Lower leg skin (tissue), 4 donors: ENCODE results near the gene SH3RF3. TPM values are rescaled to one million over a fixed set of nuclear protein-coding genes. Genes with fewer than 3 reads are reported as not detected.
"Not testable (repeated sequence)": the region's sequence is repeated elsewhere in the genome, so short reads cannot be mapped to it uniquely, and the experiment has no call there.

Experiments used
- DNase-seq, 2 donors: peaks; one replicate each; pipeline ENCODE4 v3.0.0-alpha.2; 2019; ENCODE audit warnings: low spot score in 2 of 2
- H3K4me3 ChIP-seq: fragments of 200-600 bp; sonication (generic); 2 replicates; pipeline ENCODE4 v1.5.1; 2017; ENCODE audit warnings: mild to moderate bottlenecking, low read depth; ENCODE audit not compliant: poor library complexity, severe bottlenecking
- CTCF ChIP-seq, 3 donors: fragments of 450-650 bp; IDR thresholded peaks; one replicate each; pipeline ENCODE4 v1.5.1; 2016; ENCODE audit warnings: antibody characterized with exemption in 3 of 3, mild to moderate bottlenecking in 3 of 3, moderate library complexity in 2 of 3
- POLR2A ChIP-seq, 2 donors: fragments of 450-650 bp; IDR thresholded peaks; one replicate each; pipeline ENCODE4 v1.6.1; 2016 to 2017; ENCODE audit warnings: antibody characterized with exemption in 2 of 2, mild to moderate bottlenecking in 1 of 2, moderate library complexity in 1 of 2
- WGBS, 2 donors: methylation state at CpG; one replicate each; pipeline ENCODE4 v1.1.5; 2018; 5-methylcytosine and 5-hydroxymethylcytosine counted together
- intact Hi-C: fragments of 100-400 bp; cut with DNase I; formaldehyde crosslinking; loops from one replicate; pipeline ENCODE4 v1.15.0; 2023; ENCODE audit warnings: low total_unique reads
- total RNA-seq, 4 donors: library from RNA; depleted of rRNA; stranded (reverse); fragments of >200 nt; gene quantifications; one replicate each; pipeline ENCODE4 v1.1.0, GENCODE V29; 2016

The SH3RF3 gene
- total RNA-seq, 4 donors from 2014 or later: 1.9 to 7.4 (median 3.2) TPM

DNA sequence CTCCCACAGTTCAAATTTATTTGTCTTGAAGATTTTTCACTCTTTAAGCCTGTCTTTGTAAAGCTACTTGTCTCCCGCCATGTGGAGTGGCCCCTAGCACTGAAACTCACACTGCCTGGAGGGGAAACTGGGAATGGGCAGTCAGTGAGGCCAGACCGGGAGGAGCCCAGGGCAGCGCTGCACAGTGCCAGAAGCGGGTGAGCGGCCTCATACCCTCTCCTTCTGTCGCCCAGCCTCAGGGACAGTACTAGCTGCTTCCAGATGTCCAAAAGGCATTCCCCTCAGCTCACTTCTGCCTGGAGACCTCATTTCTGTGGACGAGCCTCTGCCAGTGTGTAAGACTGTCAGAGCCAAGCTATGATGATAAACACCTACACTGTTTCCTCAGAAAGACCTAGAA lies 404.8 kb downstream of the SH3RF3 start:
- DNase-seq: no peak
- whole genome bisulfite sequencing, 2 donors: 76 to 77% methylated on average over 6 to 7 of the region's 7 CpGs
- intact Hi-C loops: no loop called here
- no peak overlapping the region for H3K4me3 ChIP-seq
- TF ChIP-seq POLR2A (IDR thresholded peaks at IDR 0.05) (no peak), CTCF (IDR thresholded peaks at IDR 0.05) (no peak)

DNA sequence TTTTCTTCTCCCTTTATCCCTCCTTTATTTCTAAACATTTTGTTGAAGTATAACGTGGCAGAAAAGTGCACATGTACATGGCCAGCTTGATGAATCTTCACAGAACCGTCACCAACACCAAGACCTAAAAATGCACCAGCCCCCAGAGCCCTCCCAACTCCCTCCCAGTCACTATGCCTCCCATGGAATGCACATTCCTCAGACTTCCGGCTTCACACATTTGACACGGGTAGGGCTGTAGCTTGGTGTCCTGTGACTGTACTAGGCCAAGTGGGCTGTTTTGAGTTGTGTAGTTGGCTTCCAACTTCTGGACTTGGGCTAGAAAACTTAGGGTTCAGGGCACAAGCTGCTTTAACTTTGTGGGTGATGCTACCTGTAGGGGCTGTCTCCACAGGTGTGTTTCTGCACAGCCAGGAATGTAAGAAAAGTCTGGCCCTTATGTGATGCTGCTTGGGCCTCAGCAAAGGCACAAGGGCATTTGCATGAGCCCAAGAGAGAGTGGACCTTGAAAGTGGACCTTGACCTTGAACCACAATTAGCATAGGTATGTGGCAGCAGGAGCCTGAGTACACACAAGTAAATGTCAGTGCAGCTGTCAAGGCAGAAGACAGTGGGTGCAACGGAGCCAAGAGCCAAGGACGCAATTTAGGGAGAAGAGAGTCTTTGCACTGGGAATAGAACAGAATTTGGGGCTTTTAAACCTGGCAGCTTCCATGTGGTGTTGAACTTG lies 406.4 kb downstream of the SH3RF3 start:
- 81 to 84% methylated on average over 6 of the region's 6 CpGs for WGBS, 2 donors
- TF ChIP-seq POLR2A (IDR thresholded peaks at IDR 0.05) (no peak), CTCF (IDR thresholded peaks at IDR 0.05) (no peak)
- H3K4me3 ChIP-seq: no peak overlapping the region
- no peak for DNase-seq
- intact Hi-C loops: no loop called here

DNA sequence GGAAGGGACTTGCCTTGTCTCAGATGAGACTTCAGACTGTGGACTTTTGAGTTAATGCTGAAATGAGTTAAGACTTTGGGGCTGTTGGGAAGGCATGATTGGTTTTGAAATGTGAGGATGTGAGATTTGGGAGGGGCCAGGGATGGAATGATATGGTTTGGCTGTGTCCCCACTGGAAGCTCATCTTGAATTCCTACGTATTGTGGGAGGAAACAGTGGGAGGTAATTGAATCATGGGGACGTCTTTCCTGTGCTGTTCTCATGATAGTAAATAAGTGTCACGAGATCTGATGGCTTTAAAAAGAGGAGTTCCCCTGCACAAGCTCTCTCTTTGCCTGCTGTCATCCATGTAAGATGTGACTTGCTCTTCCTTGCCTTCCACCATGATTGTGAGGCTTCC lies 407.6 kb downstream of the SH3RF3 start:
- DNase-seq, H3K4me3 ChIP-seq, intact Hi-C loops: not testable (repeated sequence)
- 45 to 47% methylated on average over 3 of the region's 3 CpGs for WGBS, 2 donors

DNA sequence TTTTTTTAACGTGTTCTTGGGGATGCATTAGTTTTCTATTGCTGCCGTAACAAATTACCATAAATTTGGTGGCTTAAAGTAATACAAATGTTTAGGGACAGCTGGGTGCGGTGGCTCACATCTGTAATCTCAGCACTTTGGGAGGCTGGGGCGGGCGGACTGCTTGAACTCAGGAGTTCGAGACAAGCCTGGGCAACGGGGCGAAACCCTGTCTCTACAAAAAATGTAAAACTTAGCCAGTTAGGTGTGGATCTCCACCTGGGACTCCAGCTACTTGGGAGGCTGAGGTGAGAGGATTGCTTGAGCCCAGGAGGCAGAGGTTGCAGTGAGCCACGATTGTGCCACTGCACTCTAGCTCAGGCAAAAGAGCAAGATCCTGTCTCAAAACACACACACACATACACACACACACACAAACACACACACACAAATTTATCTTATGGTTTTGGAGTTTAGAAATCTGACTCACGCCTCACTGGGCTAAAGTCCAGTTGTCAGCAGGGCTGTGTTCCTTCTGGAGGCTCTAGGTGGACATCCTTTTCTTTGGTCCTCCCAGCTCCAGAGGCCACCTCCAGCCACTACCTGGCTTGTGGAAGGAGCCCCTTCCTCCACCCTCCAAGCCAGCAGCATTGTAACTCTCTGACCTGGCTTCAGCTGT lies 408.7 kb downstream of the SH3RF3 start:
- intact Hi-C loops: no loop called here
- no peak for TF ChIP-seq POLR2A (IDR thresholded peaks at IDR 0.05)
- no peak for TF ChIP-seq CTCF (IDR thresholded peaks at IDR 0.05)

GRCh38 chr2:109538546-109538945 lies 409.5 kb downstream of the SH3RF3 start:
- DNase-seq: no peak
- 69 to 81% methylated on average over 8 of the region's 8 CpGs for WGBS, 2 donors
- H3K4me3 ChIP-seq: no peak overlapping the region
- no peak for TF ChIP-seq POLR2A (IDR thresholded peaks at IDR 0.05)
- intact Hi-C loops: no loop called here

More for the DNA sequence above, 408.7 kb downstream of the SH3RF3 start:
- H3K4me3 ChIP-seq: no peak overlapping the region
- no peak for DNase-seq
- WGBS, 2 donors: 65 to 76% methylated on average over 10 of the region's 10 CpGs

- no peak for DNase-seq
- TF ChIP-seq CTCF (IDR thresholded peaks at IDR 0.05) (no peak), POLR2A (IDR thresholded peaks at IDR 0.05) (no peak)
- H3K4me3 ChIP-seq: no peak overlapping the region
- intact Hi-C loops: no loop called here
- WGBS, 2 donors: 90 to 94% methylated on average over 6 of the region's 6 CpGs
Measured at GRCh38 chr2:109542384-109542783, 413.4 kb downstream of the SH3RF3 start.
